Epithelial cell of proximal tubule (primary cell): ENCODE measurements around the gene SYT12. TPM values are rescaled to one million over a fixed set of nuclear protein-coding genes. Genes with fewer than 3 reads are reported as not detected.

Experiments used
- DNase-seq: peaks from one replicate; pipeline ENCODE4 v3.0.0-alpha.2; 2011; ENCODE audit warnings: low read depth
- H3K4me3 ChIP-seq: 2 replicates; pipeline ENCODE4 v1.5.1; 2011; ENCODE audit warnings: low read depth, mild to moderate bottlenecking, low read length
- total RNA-seq: library from RNA; depleted of rRNA; stranded (reverse); fragments of >200 nt; gene quantifications from 2 replicates; pipeline ENCODE4 v1.2.3, GENCODE V29; 2015
- TF ChIP-seq, protein P1 (sequence below): conservative IDR thresholded peaks from 2 replicates; pipeline ENCODE4 v1.5.1; 2012; ENCODE audit warnings: low read depth, mild to moderate bottlenecking, low read length

The SYT12 gene
- total RNA-seq, 1 donor from 2014 or later = 0.58 TPM

DNA sequence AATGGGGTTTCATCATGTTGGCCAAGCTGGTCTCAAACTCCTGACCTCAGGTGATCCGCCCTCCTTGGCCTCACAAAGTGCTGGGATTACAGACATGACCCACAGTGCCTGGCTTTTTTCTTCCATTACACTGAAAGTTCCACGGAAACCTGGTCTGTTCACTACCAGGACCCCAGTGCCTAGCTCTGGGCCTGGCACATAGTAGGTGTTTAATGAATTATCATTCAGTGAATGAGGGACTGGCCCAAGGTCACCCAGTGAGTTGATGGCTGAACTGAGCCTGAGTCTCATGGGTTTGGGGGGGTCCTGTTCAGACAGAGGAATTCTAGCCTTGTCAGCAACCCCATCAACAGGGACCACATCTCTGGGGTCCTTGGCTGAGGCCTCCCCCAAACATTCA lies 44.7 kb upstream of the SYT12 start:
- no peak for DNase-seq
- no peak overlapping the region for H3K4me3 ChIP-seq
- TF ChIP-seq, protein P1, sequence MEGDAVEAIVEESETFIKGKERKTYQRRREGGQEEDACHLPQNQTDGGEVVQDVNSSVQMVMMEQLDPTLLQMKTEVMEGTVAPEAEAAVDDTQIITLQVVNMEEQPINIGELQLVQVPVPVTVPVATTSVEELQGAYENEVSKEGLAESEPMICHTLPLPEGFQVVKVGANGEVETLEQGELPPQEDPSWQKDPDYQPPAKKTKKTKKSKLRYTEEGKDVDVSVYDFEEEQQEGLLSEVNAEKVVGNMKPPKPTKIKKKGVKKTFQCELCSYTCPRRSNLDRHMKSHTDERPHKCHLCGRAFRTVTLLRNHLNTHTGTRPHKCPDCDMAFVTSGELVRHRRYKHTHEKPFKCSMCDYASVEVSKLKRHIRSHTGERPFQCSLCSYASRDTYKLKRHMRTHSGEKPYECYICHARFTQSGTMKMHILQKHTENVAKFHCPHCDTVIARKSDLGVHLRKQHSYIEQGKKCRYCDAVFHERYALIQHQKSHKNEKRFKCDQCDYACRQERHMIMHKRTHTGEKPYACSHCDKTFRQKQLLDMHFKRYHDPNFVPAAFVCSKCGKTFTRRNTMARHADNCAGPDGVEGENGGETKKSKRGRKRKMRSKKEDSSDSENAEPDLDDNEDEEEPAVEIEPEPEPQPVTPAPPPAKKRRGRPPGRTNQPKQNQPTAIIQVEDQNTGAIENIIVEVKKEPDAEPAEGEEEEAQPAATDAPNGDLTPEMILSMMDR = no peak

DNA sequence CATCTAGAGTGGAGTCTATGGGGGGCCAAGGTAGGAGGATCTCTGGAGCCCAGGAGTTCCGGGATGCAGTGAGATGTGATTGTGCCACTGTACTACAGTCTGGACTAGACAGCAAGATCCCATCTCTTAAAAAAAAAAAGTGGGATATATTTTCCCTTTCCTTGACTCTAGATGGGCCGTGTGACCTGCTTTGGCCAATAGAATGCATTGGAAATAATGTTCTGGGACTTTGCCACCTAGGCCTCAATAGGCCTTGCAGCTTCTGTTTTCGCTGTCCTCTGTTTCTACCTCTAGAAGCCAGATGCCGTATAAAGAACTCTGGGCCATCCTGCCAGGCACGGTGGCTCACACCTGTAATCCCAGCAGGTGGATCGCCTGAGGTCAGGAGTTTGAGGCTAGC lies 44.2 kb upstream of the SYT12 start:
- no peak overlapping the region for H3K4me3 ChIP-seq
- TF ChIP-seq, protein P1 = no peak
- no peak for DNase-seq

DNA sequence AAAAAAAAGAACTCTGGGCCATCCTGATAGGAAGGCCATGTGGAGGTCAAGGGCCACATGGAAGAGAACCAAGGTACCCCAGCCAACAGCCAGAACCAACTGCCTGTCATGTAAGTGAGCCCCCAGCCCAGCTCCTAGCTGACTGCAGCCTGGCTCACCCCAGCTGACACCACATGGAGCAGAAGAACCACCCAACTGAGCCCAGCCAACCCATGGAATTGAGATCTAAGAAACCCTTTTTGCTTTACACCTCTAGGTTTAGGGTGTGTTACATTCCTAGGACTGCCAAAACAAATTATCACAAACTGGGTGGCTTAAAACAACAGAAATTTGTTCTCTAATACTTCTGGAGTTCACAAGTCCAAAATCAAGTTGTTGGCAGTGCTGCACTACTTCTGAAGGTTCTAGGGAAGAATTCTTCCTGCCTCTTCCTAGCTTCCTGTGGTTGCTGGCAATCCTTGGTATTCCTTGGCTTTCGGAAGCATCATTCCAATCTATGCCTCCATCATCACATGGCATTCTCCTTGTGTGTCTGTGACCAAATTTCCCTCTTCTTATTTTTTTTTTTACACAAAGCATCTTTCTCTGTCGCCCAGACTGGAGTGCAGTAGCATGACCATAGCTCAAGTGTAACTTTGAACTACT lies 43.5 kb upstream of the SYT12 start:
- TF ChIP-seq, protein P1 = no peak
- no peak for DNase-seq
- no peak overlapping the region for H3K4me3 ChIP-seq

DNA sequence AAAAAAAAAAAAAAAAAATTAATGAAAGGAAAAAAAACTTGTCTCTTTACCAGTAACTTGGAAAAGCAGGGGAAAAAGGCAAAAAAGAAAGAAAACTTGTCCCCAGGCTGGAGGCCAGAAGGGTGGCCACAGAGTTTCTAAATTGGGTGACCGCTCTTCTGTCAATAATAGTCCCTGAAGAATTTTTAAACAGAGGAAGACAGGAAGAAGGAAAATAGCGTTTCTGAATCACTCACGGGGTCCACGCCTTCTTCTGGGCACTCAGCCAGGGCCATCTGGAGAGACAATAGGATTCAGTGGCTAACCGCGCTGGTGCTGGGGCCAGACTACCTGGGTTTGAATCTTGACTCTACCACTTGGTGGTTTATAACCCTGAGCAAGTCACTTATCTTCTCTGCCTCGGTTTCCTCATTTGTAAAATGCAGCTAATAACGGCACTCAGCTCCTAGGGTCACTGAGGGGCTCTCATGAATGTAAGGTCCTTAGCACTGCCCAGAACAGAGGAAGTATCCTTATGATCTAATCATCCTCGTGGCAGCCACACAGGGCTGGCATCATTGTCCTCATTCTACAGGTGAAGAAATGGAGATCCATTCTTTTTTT lies 40.9 kb upstream of the SYT12 start:
- TF ChIP-seq, protein P1 = no peak
- no peak overlapping the region for H3K4me3 ChIP-seq
- no peak for DNase-seq

DNA sequence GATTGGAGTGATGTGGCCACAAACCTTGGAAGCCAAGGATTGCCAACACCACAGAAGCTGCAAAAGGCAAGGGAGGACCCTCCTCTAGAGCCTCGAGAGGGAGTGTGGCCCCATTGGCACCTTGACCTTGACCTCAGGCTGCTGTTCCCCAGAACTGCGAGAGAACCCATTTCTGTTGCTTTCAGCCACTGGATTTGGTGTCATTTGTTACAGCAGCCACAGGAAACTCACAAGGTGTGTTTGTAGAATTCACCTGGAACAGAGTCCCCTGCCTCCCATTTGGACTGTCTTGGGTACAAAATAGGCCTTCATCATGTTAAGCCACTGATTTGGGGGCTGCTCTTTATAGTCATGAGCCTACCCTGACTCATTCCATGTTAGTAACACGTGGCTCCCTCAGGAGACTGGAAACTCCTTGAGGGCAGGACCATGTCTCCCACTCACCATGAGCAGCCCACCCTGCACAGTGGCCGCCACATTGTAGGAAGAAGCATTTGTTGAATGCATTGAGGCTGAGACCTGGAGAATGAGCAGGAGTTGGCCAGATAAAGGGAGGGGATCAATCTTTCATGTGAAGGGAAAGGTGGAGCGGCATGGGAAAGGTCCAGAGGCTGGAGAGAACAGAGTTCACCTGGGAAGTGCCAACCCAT lies 39.5 kb upstream of the SYT12 start:
- H3K4me3 ChIP-seq = no peak overlapping the region
- TF ChIP-seq, protein P1 = no peak
- DNase-seq = no peak

DNA sequence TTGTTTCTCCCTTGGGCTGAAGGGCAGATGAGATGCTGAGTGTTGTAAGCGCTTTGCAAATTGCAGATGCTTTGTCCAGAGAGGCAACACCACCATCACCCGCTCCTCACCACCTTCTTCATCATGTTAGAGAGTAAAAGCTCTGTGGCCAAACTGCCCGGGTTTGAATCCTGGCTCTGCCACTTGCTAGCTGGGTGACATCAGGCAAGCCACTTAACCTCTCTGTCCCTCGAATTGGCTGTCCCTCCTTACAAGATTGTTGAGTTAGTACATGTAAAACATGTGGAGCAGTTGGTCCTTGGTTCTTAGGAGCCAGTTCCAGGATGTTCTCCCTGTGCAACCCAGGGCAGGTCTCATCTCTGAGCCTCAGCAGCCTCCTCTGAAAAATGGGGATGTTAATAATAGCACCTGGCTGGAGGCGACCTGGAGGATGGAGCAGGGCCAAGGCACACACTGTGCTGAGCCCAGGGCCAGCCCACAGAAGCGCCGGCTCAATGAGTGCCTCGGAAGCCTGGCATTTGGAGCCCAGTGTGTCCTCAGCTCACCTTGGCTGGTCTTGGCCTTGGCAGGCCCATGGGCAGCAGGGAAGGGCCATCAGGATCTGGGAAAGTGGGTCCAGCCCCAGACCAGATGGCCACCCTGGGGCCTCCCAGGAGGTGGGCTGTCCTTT lies 37.3 kb upstream of the SYT12 start:
- TF ChIP-seq, protein P1 = no peak

More for the DNA sequence above, 37.3 kb upstream of the SYT12 start:
- H3K4me3 ChIP-seq = no peak overlapping the region
- DNase-seq = no peak
